IMR-90 (cell line): ENCODE data around the gene PTPRU. TPM values are rescaled to one million over a fixed set of nuclear protein-coding genes. Genes with fewer than 3 reads are reported as not detected.

ENCODE experiments used
- ATAC-seq: fragments of 200-7000 bp; cut with Tn5 transposase; 2 replicates; pipeline ENCODE4 v1.9.1; 2020; ENCODE audit warnings: low read depth, mild to moderate bottlenecking, moderate library complexity
- BruUV-seq: library from RNA; stranded (reverse); fragments of 400-500 nt; replicated peaks from 2 replicates; lab custom pipeline; 2021; lab: Mats Ljungman, UMichigan
- CTCF ChIA-PET: fragments of 300-600 bp; formaldehyde crosslinking; extraction: SDS; loops from one replicate; lab custom pipeline; 2021; ENCODE audit warnings: antibody characterized with exemption; lab: Yijun Ruan, JAX
- POLR2A ChIA-PET: fragments of 300-600 bp; sonication (Branson Sonifier 250); formaldehyde crosslinking; loops from one replicate; lab custom pipeline; 2022; ENCODE audit warnings: antibody characterized with exemption; ENCODE audit not compliant: unreplicated experiment; lab: Charles Lee
- DNase-seq: peaks from one replicate; pipeline ENCODE4 v3.0.0; 2013
- H2AFZ ChIP-seq: replicated peaks from 2 replicates; pipeline ENCODE3; 2013; ENCODE audit warnings: low read length, mild to moderate bottlenecking; ENCODE audit not compliant: poor library complexity
- H2AK5ac ChIP-seq: 2 replicates; pipeline ENCODE4 v1.6.1; 2013; ENCODE audit warnings: low read depth, low read length, inconsistent platforms
- H2AK9ac ChIP-seq: replicated peaks from 2 replicates; pipeline ENCODE3; 2013; ENCODE audit warnings: mild to moderate bottlenecking, low read depth, low read length, moderate library complexity; ENCODE audit not compliant: poor library complexity
- H2BK120ac ChIP-seq: 2 replicates; pipeline ENCODE4 v1.6.1; 2013; ENCODE audit warnings: low read depth, low read length, inconsistent platforms
- H2BK15ac ChIP-seq: 3 replicates; pipeline ENCODE4 v1.6.1; 2013; ENCODE audit warnings: low read depth, low read length, inconsistent platforms
- H2BK20ac ChIP-seq: 2 replicates; pipeline ENCODE4 v1.6.1; 2013; ENCODE audit warnings: low read depth, mild to moderate bottlenecking, inconsistent platforms, low read length, moderate library complexity
- H2BK5ac ChIP-seq: 2 replicates; pipeline ENCODE4 v1.6.1; 2013; ENCODE audit warnings: mild to moderate bottlenecking, low read depth, low read length, inconsistent platforms; ENCODE audit not compliant: poor library complexity, severe bottlenecking
- H3K14ac ChIP-seq: replicated peaks from 2 replicates; pipeline ENCODE4 v1.6.1; 2013; ENCODE audit warnings: low read depth, low read length, inconsistent platforms
- H3K18ac ChIP-seq: 2 replicates; pipeline ENCODE4 v1.6.1; 2013; ENCODE audit warnings: low read depth, low read length, control low read depth
- H3K23ac ChIP-seq: 2 replicates; pipeline ENCODE4 v1.6.1; 2013; ENCODE audit warnings: low read depth, low read length, inconsistent platforms
- H3K27ac ChIP-seq: 2 replicates; pipeline ENCODE4 v1.5.1; 2013; ENCODE audit warnings: mild to moderate bottlenecking, control low read depth, low read length; ENCODE audit not compliant: insufficient read depth
- H3K27me3 ChIP-seq: 2 replicates; pipeline ENCODE4 v1.6.1; 2013; ENCODE audit warnings: low read length; ENCODE audit not compliant: control insufficient read depth, insufficient read depth
- H3K36me3 ChIP-seq: 2 replicates; pipeline ENCODE4 v1.6.1; 2013; ENCODE audit warnings: low read length, mixed read lengths; ENCODE audit not compliant: control insufficient read depth, insufficient read depth
- H3K4ac ChIP-seq: 2 replicates; pipeline ENCODE4 v1.6.1; 2013; ENCODE audit warnings: low read depth, low read length, inconsistent platforms
- H3K4me1 ChIP-seq: 2 replicates; pipeline ENCODE4 v1.6.1; 2013; ENCODE audit warnings: low read length, mixed read lengths; ENCODE audit not compliant: control insufficient read depth, insufficient read depth
- H3K4me2 ChIP-seq: 2 replicates; pipeline ENCODE4 v1.6.1; 2013; ENCODE audit warnings: low read depth, mild to moderate bottlenecking, control low read depth, low read length, moderate library complexity
- H3K4me3 ChIP-seq: 2 replicates; pipeline ENCODE4 v1.5.1; 2013; ENCODE audit warnings: low read depth, mild to moderate bottlenecking, control low read depth, low read length, moderate library complexity; ENCODE audit not compliant: insufficient read depth
- H3K56ac ChIP-seq: 2 replicates; pipeline ENCODE4 v1.6.1; 2013; ENCODE audit warnings: low read length, inconsistent platforms; ENCODE audit not compliant: insufficient read depth; ENCODE audit errors: extremely low read depth
- H3K79me1 ChIP-seq, 2 experiments: 2 replicates each; pipeline ENCODE4 v1.6.1; 2013; ENCODE audit warnings: low read length in 2 of 2, inconsistent platforms in 1 of 2, low read depth in 1 of 2
- H3K9ac ChIP-seq: 2 replicates; pipeline ENCODE4 v1.6.1; 2013; ENCODE audit warnings: low read depth, low read length, control low read depth
- H3K9me1 ChIP-seq: 2 replicates; pipeline ENCODE4 v1.6.1; 2013; ENCODE audit warnings: low read length, inconsistent platforms; ENCODE audit not compliant: insufficient read depth
- H3K9me3 ChIP-seq: 2 replicates; pipeline ENCODE4 v1.6.1; 2013; ENCODE audit warnings: low read length; ENCODE audit not compliant: control insufficient read depth, insufficient read depth
- H4K20me1 ChIP-seq: 2 replicates; pipeline ENCODE4 v1.6.1; 2013; ENCODE audit warnings: low read length, inconsistent platforms; ENCODE audit not compliant: insufficient read depth
- H4K5ac ChIP-seq: 2 replicates; pipeline ENCODE4 v1.6.1; 2013; ENCODE audit warnings: mild to moderate bottlenecking, low read depth, low read length, control low read depth
- H4K8ac ChIP-seq, 2 experiments: 2 replicates each; pipeline ENCODE4 v1.6.1; 2013; ENCODE audit warnings: low read depth in 2 of 2, low read length in 2 of 2, control low read depth in 1 of 2, inconsistent platforms in 1 of 2
- H4K91ac ChIP-seq: 2 replicates; pipeline ENCODE4 v1.6.1; 2013; ENCODE audit warnings: low read depth, low read length, inconsistent platforms; ENCODE audit not compliant: insufficient read depth
- CHD1 ChIP-seq: IDR thresholded peaks from 2 replicates; pipeline ENCODE4 v1.6.1; 2012; ENCODE audit warnings: low read depth, low read length, improper control_type of control experiment
- RAD21 ChIP-seq: IDR thresholded peaks from 2 replicates; pipeline ENCODE4 v1.6.1; 2012; ENCODE audit warnings: low read length, improper control_type of control experiment
- WGBS, 2 experiments: methylation state at CpG; one replicate each; pipeline versions ENCODE4 v1.1.5 to v1.1.7; 2013; ENCODE audit warnings: missing lambda C conversion rate in 2 of 2; ENCODE audit not compliant: insufficient read length in 1 of 2; ENCODE audit errors: extremely low coverage in 2 of 2; 5-methylcytosine and 5-hydroxymethylcytosine counted together
- dilution Hi-C: fragments of 300-500 bp; cut with HindIII; formaldehyde crosslinking; loops from one replicate; pipeline ENCODE4 v1.14.3; 2018; ENCODE audit warnings: low sequenced_read_pairs; ENCODE audit not compliant: unreplicated experiment
- in situ Hi-C: fragments of 300-500 bp; cut with MboI; formaldehyde crosslinking; loops from 3 replicates; pipeline ENCODE4 v1.14.3; 2019; ENCODE audit warnings: low sequenced_read_pairs, inconsistent platforms, mixed read lengths
- intact Hi-C: fragments of 100-400 bp; cut with micrococcal nuclease; formaldehyde crosslinking; loops from 2 replicates; pipeline ENCODE4 v1.10.0; 2022
- polyA plus RNA-seq, 3 experiments: library from polyadenylated mRNA; depleted of rRNA; stranded (reverse); fragments of >200 nt; gene quantifications; 2 replicates each; pipeline ENCODE4 v1.2.3, GENCODE V29; 2012; ENCODE audit warnings: low replicate concordance in 1 of 3
- total RNA-seq: library from RNA; depleted of rRNA; stranded (reverse); fragments of >200 nt; gene quantifications from 2 replicates; pipeline ENCODE4 v1.2.3, GENCODE V29; 2012

The PTPRU gene
- total and polyA plus RNA-seq, 2 of the 4 experiments (the other 2 are of a cell fraction), result 7.0 to 10.7 TPM

- H3K79me1 ChIP-seq, result peaks cover 0 to 6% of the 10 kb centered on the region in 2 experiments; a peak in 1 of 4 replicates
- intact Hi-C loops, result loop anchor here (10.0 kb wide), 1 partner anchor 549 kb away; the partner anchor contains the start of genes RNU11 and TAF12
Measured at GRCh38 chr1:29193879-29194455, 42.4 kb upstream of the PTPRU start.

More at GRCh38 chr1:29193879-29194455, 42.4 kb upstream of the PTPRU start:
- POLR2A ChIA-PET, result interaction anchor here (0.5 kb wide), 1 partner anchor 23 kb away, joined by 3 read pairs; no protein-coding TSS in a partner anchor
- Histone ChIP-seq H3K56ac (no peak overlapping the region), H3K9ac (no peak overlapping the region), H2BK20ac (no peak overlapping the region), H2BK15ac (no peak overlapping the region), H3K9me1 (peaks cover 15% of the 10 kb centered on the region), H3K23ac (no peak overlapping the region), H3K14ac (no peak overlapping the region), H3K36me3 (peaks cover 16% of the 10 kb centered on the region), H3K27me3 (no peaks in the 10 kb centered on the region), H4K91ac (no peak overlapping the region), H2AK5ac (no peak overlapping the region), H3K4ac (no peak overlapping the region), H2AK9ac (no peak overlapping the region), H4K8ac (no peak overlapping the region), H4K5ac (no peak overlapping the region), H3K4me2 (no peak overlapping the region), H3K18ac (no peak overlapping the region), H4K20me1 (peaks cover 6% of the 10 kb centered on the region), H2BK5ac (no peak overlapping the region), H3K4me1 (peaks cover 12% of the 10 kb centered on the region), H3K9me3 (no peaks in the 10 kb centered on the region), H2AFZ (no peak overlapping the region), H3K27ac (no peak overlapping the region), H3K4me3 (no peak overlapping the region), H2BK120ac (no peak overlapping the region)
- no peak for ATAC-seq
- BruUV-seq, result no TSS peak
- 100% methylated on average over 7 of the region's 8 CpGs; no CpG with 5 or more reads in 1 of the 2 experiments for WGBS, 2 experiments
- dilution Hi-C loops, result no loop called here
- in situ Hi-C loops, result no loop called here
- TF ChIP-seq RAD21 (no peak), CHD1 (no peak)
- CTCF ChIA-PET, result no interaction called here
- DNase-seq, result no peak
